NT2/D1 (cell line): ENCODE measurements around the gene PRKG1.
"Not testable (repeated sequence)": the region's sequence is repeated elsewhere in the genome, so short reads cannot be mapped to it uniquely, and the experiment has no call there.

Source experiments
- YY1 ChIP-seq: IDR thresholded peaks from 2 replicates; pipeline ENCODE4 v1.6.1; 2011; ENCODE audit not compliant: insufficient read length, insufficient read depth
- ZNF274 ChIP-seq: IDR thresholded peaks from 2 replicates; pipeline ENCODE4 v1.6.1; 2011; ENCODE audit warnings: mild to moderate bottlenecking, low read depth, low read length

DNA sequence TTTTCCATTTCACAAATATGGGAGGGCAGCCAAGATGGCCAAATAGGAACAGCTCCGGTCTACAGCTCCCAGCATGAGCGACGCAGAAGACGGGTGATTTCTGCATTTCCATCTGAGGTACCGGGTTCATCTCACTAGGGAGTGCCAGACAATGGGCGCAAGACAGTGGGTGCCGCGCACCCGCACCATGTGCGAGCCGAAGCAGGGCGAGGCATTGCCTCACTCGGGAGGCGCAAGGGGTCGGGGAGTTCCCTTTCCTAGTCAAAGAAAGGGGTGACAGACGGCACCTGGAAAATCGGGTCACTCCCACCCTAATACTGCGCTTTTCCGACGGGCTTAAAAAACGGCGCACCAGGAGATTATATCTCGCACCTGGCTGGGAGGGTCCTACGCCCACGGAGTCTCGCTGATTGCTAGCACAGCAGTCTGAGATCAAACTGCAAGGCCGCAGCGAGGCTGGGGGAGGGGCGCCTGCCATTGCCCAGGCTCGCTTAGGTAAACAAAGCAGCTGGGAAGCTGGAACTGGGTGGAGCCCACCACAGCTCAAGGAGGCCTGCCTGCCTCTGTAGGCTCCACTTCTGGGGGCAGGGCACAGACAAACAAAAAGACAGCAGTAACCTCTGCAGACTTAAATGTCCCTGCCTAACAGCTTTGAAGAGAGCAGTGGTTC lies 89.2 kb downstream of the PRKG1 start:
- TF ChIP-seq YY1, ZNF274: not testable (repeated sequence)
